ENCODE data around the gene ULBP1.
"Not testable (repeated sequence)": the region's sequence is repeated elsewhere in the genome, so short reads cannot be mapped to it uniquely, and the experiment has no call there.

ULBP1 gene

DNA sequence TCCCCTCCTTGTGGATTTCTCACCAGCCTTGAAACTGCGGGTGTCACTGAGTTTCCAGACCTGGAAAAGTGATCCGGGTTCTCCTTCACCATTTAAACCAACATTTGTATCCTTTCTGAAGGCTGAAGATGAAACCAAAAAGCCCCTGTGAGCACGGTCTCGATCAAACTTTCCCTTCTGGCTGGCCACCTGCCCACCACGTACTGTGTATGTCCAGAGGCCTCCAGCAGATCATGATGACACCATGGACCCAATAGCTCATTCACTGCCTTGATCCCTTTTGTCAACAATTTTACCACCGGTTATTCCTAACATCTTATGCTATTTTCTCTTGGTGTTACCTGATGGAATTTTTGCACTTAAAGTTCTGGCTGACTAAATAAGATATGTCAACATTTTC lies 15.6 kb downstream of the ULBP1 start:
- DNase-seq: no peak

DNA sequence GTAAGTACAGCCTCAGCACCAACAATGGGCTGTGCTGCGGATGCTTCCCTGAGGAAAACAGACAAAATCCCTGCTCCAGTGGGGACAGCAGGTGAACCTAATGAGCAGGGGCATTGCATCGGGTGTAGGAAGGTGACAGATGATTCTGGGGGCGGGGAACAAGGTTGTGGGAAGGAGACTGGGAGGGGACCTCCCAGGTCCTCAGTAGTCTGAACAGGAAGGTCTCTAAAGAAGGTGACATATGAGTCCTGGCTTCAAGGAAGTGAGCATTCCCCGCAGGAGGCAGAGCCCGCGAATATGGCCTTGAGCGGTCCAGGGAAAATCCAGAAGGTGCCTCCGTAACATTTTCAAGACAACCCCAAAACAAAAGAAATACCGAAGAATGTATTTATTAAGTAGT lies 19.4 kb downstream of the ULBP1 start:
- DNase-seq: no peak

DNA sequence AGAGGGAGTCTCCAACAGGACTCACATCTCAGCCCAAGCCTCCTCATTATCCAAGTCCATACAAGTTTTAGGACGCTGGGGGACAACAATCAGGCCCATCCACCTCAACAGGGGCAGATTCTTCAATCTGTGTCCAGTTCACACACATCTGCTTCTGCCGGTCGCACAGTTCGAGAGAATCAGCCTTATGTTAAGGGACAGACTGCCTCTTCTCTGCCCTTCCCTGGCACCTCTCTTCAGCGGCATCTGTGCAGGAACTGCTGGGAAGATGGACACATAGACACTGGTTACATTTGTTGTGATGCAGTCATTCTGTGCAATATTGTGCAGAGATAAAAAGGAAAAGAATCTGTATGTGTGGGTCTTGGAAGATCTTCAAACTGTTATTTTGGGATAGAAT lies 21.0 kb downstream of the ULBP1 start:
- DNase-seq: no peak

DNA sequence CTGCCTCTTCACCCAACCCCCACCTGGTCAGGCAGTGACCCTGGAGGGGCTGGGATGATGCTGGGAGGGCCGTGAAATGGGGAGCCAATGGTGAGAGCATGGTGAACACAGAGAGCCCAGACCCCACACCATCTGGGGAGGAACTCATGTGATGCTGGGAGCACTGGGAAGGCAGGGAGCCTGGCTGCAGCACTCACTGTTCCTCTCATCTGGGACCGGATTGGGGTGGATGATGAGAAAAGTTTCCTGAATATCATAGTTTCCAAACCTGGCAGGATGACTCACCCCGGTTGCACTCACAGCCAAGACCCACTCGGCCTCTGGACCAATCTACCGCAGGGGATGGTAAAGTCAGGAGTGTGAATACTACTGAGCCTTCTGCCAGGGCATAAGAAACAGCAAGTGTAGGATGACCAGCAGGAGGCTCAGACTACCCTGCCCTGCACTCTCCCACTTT lies 21.8 kb downstream of the ULBP1 start:
- DNase-seq: no peak

DNA sequence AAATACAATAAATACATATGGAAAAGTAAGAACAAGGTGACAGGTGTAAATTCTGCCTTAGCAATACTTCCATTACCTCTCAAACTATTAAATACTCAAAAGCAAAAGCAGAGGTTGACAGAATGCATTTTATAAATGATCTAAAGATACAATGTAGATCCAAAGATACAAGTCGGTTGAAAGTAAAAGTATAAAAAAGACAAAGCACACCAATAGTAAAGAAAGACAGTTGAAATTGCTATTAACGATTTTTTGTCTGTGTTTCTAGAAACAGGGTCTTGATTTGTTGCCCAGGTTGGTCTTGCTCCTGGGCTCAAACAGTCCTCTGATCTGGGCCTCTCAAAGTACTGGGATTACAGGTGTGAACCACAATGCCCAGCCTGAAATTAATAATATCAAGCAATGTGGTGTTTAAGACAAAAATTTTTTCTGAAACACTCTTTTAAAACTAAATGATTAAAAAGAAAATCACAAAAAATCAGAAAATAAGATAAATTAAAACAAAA lies 23.9 kb downstream of the ULBP1 start:
- no peak for DNase-seq

DNA sequence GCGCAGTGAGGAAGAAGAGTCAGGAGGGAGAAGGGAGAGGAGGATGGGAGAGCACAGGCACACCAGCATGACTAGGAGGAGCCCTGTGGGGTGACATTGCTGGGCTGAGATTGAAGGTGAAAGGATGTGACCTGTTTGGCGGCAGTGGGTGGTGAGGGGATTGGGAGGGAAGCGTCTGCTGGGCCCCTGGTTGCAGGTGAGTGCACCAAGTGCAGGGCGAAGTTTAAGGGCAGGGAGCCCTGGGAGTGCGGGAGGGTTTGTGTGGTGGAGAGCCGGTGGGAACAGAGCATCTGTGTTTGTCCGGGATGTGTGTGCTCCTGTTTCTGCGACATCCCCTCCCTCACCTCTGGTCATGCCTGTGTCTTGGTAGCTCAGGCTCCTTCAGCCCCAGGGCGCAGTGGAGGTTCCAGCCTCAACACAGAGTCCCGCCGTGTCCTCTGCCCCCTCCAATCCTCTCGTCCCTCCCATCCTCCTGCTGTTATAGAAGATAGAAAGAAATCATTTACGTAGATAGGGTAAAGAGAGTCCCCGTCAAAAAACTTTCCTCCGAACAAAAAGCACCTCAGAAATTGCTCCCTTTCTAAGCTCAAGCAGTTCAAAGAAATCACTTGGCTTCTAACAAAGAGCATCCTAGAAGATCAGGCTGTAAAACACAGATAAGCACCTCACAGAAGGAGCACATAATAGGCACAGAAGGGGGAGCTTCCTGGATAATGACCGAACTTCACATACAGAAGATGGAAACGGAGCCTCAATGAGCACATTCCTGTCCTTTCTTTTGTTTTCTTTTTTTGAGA lies 25.0 kb downstream of the ULBP1 start:
- DNase-seq: no peak

DNA sequence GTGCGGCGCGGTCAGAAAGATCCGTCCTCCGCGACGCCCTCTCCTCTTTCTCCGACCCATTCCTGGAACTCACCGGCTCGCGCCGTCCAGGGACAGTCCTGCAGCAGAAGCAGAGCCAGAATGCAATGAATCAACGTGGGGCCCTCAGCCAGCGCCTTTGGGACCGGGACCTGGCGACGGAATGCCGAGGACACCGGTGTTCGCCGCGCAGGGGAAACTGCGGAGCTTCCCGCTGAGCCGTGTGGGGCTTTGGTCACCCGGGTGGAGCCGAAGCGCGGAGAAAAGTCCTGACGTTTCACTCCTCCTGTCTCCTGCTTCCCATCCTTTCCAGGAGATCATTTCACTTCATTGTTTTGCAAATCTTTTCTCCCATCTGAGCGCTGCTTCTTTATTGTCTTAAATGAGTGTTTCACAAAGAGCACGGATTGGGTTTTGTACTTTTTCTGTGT lies 26.5 kb downstream of the ULBP1 start:
- no peak for DNase-seq

DNA sequence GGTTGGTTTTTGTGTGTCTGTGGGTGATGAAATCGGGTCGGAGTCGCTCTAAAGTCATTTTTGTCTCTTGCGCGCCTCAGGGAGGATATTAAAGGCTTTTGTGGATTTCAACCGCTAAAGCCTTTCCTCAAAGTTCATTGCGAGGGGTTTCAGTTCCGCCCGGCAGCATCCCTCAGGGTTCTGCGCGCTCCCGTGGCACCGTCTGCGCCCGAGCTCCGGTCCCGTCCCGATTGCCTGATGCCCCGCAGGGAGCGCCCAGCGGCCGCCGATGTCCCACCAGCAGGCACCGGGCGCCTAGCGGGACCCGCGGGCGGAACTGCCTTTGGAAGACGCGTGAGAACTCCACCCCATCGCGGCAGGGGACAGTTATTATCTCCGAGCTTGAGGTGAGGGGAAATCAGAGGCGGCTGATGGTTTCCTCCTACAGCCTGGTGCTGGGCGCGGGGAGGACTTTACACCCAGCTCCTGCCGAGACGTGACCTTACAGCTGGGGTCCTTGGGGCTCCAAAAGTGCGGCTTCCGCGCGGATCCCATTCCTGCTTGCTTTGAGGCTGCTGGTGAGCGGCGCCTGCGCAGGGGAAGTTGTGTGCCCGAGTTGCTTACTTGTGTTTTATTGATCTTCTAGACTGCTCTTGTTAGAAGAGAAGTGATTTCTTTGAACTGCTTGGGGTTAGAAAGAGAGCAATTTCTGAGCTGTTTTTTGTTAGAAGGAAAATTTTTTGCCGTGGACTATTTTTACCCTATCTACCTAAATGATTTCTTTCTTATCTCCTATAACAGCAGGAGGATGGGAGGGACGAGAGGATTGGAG lies 27.1 kb downstream of the ULBP1 start:
- DNase-seq: no peak

DNA sequence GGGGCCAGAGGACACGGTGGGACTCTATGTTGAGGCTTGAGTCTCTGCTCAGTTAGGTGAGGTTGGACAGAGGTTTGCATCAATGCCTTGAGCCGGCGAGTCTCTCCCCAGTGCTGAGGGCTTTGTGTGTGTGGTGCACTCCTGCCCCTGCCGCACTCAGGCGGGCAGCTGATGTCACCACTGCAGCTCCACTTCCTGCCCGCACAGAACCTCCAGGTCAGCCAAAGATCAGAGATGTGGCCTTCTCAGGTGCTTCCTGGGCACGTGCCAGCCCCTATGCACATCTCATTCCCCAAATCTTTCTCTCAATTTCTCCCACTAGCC lies 27.7 kb downstream of the ULBP1 start:
- not testable (repeated sequence) for DNase-seq

DNA sequence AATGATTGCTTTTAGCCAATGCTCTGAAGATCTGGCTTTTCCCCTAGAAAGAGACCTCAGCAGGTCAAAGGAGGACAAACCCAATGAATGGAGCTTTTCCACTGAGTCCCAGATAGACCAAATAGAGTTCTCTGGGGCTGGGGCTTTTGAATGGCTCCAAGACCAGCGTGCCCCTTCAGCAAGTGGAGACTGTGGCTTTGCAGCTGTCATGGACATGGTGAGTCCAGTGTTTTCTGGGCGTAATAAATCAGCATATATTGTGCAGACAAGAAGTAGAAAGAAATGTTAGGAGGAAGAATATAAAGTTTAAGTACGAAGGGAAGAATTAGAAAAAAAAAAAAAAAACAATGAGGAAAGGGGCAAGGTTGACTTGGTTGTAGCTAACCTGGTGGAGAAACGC lies 28.1 kb downstream of the ULBP1 start:
- no peak for DNase-seq

DNA sequence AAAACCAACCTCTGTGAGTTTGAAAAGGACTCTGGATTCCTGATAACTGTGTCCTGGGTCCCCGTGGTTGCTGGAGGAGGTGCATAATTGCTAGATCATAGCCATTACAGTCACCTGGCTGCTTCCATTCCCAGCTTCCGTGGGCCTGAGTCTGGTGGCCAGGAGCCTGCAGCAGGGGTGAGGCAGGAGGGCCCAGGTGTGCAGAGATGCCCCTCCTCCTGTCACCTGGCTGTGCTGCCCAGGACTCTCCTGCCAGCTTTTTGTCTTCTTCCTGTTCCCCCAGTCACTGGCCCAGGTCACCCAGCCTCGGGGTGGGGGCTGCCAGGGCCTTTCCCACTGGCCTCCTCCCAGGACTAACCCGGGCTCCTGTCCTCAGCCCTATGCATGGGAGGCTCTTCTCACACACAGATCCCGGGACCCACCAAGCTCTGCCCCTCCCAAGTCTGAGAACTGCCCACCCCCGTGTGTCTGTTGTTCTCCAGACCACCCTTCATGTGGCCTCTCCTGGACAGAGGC lies 31.6 kb downstream of the ULBP1 start:
- DNase-seq: no peak

DNA sequence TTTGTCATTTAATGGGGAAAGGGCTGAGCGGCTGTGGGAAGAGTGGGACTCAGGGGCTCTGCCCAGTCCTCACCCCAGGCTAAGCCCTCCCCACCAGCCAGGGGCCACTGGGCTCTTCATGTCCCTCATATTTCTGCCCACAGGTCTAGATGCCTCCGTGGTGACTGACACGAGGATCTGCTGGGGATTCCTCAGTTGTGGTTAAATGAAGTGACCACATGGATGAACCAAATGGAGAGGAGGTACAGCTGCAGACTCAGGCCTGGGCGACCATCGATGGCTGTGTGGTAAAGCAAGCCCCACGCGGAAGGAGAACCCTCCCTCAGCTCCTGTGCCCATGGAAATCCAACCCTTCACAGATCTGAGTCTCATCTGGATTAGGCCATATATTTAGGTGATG lies 32.2 kb downstream of the ULBP1 start:
- no peak for DNase-seq

DNA sequence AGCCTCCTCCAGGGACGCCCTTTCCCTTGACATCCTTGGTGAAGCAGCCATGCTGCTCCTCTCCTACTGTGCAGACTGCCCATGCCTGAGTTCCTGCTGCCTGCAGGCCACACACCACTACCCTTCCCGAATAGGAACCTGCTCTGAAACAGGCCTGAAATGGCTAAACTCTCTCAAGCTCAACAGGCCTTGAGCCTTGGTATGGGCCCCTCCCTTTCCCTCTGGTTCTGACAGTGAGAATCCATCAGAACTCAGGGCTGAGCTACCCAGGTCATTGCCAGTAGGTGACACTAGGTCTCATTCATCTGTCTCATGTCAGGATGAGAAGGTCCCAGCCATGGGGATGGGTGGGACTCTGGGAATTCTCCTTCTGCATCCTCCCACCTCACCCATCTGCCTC lies 35.9 kb downstream of the ULBP1 start:
- DNase-seq: no peak

DNA sequence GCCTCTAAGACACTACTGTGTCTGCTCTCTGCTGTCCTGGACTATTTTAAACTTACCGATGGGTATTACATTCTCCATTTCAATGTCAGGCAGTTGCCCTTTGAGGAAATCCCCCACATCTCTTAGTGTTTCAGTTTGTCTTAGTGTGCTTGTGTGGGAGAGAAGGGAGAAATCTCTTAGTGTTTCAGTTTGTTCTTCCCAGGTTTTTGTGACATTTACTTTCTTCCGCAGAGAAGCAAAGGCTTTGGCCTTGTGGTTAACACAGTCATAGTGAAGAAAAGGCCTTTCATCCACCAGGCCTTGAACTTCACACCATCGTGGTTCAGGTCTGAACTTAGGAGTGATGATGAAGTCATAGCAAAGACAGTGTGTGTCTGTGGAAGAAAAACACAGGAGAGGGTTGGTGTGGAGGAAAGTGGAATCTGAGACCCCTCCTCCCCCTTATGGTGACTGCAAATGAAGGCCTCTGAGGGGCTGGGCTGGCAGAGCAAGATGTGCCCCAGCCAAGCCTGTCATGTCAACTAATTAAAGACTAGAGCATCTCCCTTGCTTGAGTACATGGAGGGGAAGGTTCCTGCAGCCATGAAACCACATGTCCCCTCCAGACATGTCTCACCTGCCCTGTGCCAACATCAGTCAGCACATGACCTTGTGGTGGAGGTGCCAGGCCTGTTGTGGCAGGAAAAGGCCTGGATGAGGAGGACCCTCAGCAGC lies 37.7 kb downstream of the ULBP1 start:
- DNase-seq: no peak

DNA sequence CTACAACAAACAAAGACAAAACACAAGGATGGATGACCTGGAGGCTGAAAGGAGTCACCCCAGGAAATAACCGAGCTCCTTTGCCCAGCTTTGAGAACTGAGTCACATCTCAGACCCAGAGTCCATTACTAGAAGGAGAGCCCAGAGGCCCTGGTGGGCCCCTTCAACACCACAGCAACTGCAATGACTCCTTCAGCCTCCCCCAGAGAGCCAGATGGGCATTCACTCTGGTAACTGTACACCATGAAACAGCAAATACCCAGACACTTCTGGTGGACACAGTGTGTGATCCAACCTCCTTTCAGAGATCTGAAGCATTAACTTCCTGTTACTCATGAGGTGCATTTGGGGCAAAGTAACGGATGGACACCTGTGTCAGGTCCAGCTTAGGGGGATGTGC lies 39.0 kb downstream of the ULBP1 start:
- no peak for DNase-seq

DNA sequence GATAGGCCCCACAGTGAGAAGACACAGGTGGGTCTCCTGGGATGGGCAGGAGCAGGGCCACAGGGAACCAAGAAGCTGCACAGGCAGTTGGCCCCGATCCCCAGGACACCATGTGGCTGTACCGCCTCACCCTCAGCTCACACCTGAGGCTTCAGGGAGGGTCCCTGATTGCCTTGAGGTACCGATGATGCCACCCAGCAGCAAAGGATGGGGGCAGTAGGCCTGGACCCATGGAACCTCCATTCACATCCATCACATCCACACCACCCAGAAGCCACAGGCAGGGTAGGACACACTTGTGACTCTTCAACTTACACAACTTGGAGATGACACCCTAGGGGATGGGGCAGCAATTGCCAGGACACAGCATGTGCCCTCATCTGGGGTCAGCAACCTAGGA lies 39.9 kb downstream of the ULBP1 start:
- not testable (repeated sequence) for DNase-seq

DNA sequence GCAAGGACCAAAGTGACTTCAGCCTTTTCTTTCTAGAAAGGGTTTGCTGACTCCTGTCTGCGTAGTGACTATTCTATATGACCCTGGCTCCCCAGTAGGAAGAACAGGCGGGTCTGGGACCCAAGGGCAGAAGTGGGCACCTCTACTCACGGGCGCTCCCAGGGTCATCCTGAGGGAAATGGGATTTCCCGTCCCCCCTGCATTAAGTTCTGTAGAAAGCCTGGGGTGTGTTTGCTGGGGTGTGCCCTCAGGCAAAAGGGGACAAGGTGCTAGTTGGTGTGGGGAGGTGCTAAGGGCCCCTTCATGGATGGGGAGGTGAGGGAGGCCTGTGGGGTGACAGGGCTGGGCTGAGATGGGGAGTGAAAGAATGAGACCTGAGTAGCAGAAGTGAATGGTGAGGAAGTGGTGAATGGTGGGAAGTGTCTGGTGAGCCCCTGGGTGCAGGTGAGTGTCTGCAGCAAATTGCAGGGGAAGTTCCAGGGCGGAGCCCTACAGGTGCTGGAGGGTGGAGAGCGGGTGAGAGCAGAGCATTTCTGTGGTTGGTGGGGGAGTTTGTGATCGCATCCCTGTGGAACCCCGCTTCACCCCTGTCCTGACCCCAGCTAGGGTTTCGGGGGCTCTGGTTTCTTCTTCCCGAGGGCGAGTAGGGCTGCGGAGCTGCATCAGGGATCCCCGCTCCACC lies 40.5 kb downstream of the ULBP1 start:
- DNase-seq: no peak

DNA sequence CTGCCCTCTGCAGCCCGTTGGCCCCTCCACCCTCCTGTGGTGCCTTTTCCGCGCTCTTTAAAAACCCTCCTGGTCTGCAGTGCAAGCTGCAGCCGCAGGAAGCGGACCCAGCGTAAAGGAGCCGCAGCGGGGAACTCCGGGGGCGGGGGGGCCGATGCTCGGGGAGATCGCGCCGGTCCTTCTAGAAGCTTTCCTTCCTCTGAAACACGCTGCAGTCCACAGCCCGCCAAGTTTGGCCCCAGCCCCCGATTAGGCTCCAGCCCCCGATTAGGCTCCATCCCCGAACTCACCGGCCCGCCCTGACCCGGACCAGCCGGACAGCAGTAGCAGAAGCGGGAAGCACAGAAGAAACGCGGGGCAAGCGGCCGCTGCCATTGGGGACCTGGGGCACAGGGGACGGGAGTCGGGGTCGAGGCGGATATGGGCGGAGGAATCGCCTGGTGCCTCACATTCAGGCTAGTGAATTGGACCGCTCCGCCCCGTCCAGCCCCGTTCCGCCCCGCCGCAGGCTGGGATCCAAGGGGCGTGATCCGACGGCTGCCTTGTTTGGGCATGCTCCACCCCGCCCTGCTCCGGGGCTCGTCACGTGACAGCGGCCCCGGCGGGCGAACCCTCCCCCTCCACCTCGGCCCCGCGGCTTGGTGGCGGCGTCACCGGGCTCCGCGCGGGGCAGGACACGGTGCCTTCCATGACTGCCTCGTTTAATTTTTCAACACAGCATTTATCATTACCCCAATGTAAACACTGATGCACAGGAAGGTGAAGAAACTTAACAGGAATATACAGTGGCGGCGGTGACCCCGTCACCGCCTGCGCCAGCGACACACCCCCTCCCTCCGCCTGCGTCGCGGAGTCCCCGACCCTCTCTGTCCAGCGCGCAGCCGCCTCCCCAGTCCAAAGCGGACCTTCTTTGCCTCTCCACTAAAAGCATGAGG lies 41.3 kb downstream of the ULBP1 start:
- DNase-seq: peak; percentile 74

DNA sequence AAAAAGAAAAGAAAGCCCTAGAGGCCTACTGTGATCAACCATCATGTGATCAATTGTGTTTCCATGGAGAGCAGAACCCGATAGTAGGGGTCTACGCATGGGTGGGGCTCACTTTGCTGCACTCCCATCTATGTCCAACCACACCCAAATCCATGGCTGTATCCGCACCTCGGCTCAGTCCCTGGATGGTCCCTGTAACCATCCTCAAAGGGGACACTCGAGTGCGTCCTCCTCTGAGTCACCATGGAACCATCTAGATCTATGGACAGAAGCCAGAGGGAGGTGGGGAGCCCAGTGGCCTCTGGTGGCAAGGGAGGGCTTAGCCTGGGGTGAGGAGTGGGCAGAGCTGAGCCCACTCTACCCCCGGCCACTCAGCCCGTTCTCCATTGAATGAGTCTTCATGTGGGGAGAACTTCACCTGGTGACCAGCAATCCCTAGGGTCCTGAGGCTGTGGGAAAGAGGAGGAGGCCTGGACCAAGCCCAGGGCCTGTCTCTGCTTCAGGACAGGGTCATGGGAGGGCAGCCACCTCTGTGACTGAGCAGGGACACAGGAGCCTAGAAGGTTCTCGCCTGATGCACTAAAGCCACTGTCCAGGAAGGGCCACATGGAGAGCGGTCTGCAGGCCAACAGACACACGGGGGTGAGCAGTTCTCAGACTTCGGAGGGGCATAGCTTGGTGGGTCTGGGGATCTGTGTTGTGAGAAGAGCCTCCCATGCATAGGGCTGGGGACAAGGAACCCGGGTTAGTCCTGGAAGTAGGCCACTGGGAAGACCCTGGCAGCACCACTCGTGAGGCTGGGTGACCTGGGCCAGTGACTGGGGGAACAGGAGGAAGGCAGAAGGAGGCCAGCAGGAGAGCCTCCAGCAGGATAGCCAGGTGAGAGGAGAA lies 42.3 kb downstream of the ULBP1 start:
- DNase-seq: no peak

DNA sequence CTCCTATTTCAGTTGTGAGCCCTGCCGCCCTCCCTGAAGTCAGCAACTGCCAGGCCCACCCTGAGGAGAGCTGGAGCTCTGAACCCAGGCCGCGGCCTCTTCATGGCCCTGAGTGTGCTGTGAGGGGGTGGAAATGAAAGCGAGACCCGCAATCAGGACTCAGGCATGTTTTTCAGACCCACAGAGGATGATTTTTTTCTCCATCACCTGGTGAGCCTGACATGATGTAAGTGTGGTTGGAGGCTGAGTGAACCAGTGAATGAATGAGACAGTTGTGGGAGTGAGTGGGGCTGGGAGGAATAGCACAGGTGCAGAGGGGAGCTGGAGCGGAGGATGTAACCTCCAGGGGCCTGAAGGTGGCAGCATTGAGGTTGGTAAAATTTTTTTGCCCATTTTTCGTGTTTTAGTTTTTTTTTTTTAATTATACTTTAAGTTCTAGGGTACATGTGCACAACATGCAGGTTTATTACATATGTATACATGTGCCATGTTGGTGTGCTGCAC lies 43.3 kb downstream of the ULBP1 start:
- DNase-seq: no peak

All from cortex of kidney (tissue), 1 donor.